Nasal cavity respiratory epithelium epithelial cell of viscerocranial mucosa (primary cell): ENCODE measurements around the gene GAGE1. TPM values are rescaled to one million over a fixed set of nuclear protein-coding genes. Genes with fewer than 3 reads are reported as not detected.

Experiments
- total RNA-seq: library from RNA; depleted of rRNA; stranded (reverse); fragments of >200 nt; gene quantifications from 2 replicates; pipeline ENCODE4 v1.2.3, GENCODE V29; 2014

The GAGE1 gene, protein sequence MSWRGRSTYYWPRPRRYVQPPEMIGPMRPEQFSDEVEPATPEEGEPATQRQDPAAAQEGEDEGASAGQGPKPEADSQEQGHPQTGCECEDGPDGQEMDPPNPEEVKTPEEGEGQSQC
- total RNA-seq = not detected in 2 replicates

DNA sequence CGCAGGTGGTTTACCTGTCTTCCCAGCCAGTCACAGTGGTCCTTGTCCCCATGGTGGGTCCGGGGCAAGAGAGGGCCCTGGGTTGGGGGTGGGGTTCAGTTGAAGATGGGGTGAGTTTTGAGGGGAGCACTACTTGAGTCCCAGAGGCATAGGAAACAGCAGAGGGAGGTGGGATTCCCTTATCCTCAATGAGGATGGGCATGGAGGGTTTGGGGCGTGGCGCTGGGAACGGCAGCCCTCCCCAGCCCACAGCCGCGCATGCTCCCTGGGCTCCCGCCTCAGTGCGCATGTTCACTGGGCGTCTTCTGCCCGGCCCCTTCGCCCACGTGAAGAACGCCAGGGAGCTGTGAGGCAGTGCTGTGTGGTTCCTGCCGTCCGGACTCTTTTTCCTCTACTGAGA is at the start of gene GAGE1:
Gene GAGE1, plus strand, starts transcription at position 301 of the 400 bp plus-strand sequence. CDS start 1,155 bp downstream, outside the sequence.

DNA sequence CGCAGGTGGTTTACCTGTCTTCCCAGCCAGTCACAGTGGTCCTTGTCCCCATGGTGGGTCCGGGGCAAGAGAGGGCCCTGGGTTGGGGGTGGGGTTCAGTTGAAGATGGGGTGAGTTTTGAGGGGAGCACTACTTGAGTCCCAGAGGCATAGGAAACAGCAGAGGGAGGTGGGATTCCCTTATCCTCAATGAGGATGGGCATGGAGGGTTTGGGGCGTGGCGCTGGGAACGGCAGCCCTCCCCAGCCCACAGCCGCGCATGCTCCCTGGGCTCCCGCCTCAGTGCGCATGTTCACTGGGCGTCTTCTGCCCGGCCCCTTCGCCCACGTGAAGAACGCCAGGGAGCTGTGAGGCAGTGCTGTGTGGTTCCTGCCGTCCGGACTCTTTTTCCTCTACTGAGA is 47.8 kb upstream of the GAGE1 start, which contains the start of gene GAGE12E:
Gene GAGE12E, plus strand, starts transcription at position 301 of the 400 bp plus-strand sequence. CDS start 1,155 bp downstream, outside the sequence.

DNA sequence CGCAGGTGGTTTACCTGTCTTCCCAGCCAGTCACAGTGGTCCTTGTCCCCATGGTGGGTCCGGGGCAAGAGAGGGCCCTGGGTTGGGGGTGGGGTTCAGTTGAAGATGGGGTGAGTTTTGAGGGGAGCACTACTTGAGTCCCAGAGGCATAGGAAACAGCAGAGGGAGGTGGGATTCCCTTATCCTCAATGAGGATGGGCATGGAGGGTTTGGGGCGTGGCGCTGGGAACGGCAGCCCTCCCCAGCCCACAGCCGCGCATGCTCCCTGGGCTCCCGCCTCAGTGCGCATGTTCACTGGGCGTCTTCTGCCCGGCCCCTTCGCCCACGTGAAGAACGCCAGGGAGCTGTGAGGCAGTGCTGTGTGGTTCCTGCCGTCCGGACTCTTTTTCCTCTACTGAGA is 38.3 kb upstream of the GAGE1 start, which contains the start of gene GAGE12F:
Gene GAGE12F, plus strand, starts transcription at position 301 of the 400 bp plus-strand sequence. CDS start 1,155 bp downstream, outside the sequence.

DNA sequence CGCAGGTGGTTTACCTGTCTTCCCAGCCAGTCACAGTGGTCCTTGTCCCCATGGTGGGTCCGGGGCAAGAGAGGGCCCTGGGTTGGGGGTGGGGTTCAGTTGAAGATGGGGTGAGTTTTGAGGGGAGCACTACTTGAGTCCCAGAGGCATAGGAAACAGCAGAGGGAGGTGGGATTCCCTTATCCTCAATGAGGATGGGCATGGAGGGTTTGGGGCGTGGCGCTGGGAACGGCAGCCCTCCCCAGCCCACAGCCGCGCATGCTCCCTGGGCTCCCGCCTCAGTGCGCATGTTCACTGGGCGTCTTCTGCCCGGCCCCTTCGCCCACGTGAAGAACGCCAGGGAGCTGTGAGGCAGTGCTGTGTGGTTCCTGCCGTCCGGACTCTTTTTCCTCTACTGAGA is 28.7 kb upstream of the GAGE1 start, which contains the start of gene GAGE12G:
Gene GAGE12G, plus strand, starts transcription at position 301 of the 400 bp plus-strand sequence. CDS start 1,155 bp downstream, outside the sequence.

DNA sequence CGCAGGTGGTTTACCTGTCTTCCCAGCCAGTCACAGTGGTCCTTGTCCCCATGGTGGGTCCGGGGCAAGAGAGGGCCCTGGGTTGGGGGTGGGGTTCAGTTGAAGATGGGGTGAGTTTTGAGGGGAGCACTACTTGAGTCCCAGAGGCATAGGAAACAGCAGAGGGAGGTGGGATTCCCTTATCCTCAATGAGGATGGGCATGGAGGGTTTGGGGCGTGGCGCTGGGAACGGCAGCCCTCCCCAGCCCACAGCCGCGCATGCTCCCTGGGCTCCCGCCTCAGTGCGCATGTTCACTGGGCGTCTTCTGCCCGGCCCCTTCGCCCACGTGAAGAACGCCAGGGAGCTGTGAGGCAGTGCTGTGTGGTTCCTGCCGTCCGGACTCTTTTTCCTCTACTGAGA is 19.2 kb upstream of the GAGE1 start, which contains the start of gene GAGE12H:
Gene GAGE12H, plus strand, starts transcription at position 301 of the 400 bp plus-strand sequence. CDS start 1,155 bp downstream, outside the sequence.

DNA sequence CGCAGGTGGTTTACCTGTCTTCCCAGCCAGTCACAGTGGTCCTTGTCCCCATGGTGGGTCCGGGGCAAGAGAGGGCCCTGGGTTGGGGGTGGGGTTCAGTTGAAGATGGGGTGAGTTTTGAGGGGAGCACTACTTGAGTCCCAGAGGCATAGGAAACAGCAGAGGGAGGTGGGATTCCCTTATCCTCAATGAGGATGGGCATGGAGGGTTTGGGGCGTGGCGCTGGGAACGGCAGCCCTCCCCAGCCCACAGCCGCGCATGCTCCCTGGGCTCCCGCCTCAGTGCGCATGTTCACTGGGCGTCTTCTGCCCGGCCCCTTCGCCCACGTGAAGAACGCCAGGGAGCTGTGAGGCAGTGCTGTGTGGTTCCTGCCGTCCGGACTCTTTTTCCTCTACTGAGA is 9.6 kb upstream of the GAGE1 start, which contains the start of gene GAGE2A:
Gene GAGE2A, plus strand, starts transcription at position 301 of the 400 bp plus-strand sequence. CDS start 1,155 bp downstream, outside the sequence.

Other genes starting within 250 kb of the GAGE1 start
- gene GAGE12C, start 66.8 kb upstream of the GAGE1 start, total RNA-seq = not detected in 2 replicates
- gene GAGE12D, start 57.3 kb upstream of the GAGE1 start, total RNA-seq = not detected in 2 replicates
- gene GAGE12E, start 47.7 kb upstream of the GAGE1 start, total RNA-seq = not detected in 2 replicates
- gene GAGE12F, start 38.2 kb upstream of the GAGE1 start, total RNA-seq = not detected in 2 replicates
- gene GAGE12G, start 28.6 kb upstream of the GAGE1 start, total RNA-seq = not detected in 2 replicates
- gene GAGE12H, start 19.1 kb upstream of the GAGE1 start, total RNA-seq = not detected in 2 replicates
- gene GAGE2A, start 9.5 kb upstream of the GAGE1 start, total RNA-seq = not detected in 2 replicates
- not detected in 2 replicates for gene PAGE1, start 97.0 kb downstream of the GAGE1 start, total RNA-seq
- gene PAGE4, start 230.3 kb downstream of the GAGE1 start, total RNA-seq = not detected in 2 replicates